GM18861 (cell line): ENCODE data around the gene CDKN2B-AS1.

Experiments
- ATAC-seq: cut with Tn5 transposase; IDR thresholded peaks from one replicate; pipeline ENCODE4 v1.9.1; 2021; ENCODE audit not compliant: unreplicated experiment

Gene CDKN2B-AS1

GRCh38 chr9:22148528-22148875, 153.9 kb downstream of the CDKN2B-AS1 start:
- no peak for ATAC-seq

- ATAC-seq: no peak
Measured at GRCh38 chr9:22148876-22149637, 154.5 kb downstream of the CDKN2B-AS1 start.

- no peak for ATAC-seq
Measured at GRCh38 chr9:22154064-22154463, 159.5 kb downstream of the CDKN2B-AS1 start.

- no peak for ATAC-seq
Measured at GRCh38 chr9:22156586-22156985, 162.0 kb downstream of the CDKN2B-AS1 start.

GRCh38 chr9:22157276-22157675, 162.7 kb downstream of the CDKN2B-AS1 start:
- ATAC-seq: no peak

- ATAC-seq: no peak
Measured at GRCh38 chr9:22157828-22158227, 163.2 kb downstream of the CDKN2B-AS1 start.

- no peak for ATAC-seq
Measured at GRCh38 chr9:22158271-22158670, 163.7 kb downstream of the CDKN2B-AS1 start.

GRCh38 chr9:22158927-22159346, 164.3 kb downstream of the CDKN2B-AS1 start:
- ATAC-seq: no peak

- ATAC-seq: no peak
Measured at GRCh38 chr9:22159586-22159985, 165.0 kb downstream of the CDKN2B-AS1 start.

GRCh38 chr9:22160221-22160620, 165.6 kb downstream of the CDKN2B-AS1 start:
- no peak for ATAC-seq

GRCh38 chr9:22165144-22165543, 170.6 kb downstream of the CDKN2B-AS1 start:
- no peak for ATAC-seq

- ATAC-seq: no peak
Measured at GRCh38 chr9:22169243-22169642, 174.7 kb downstream of the CDKN2B-AS1 start.

- no peak for ATAC-seq
Measured at GRCh38 chr9:22169727-22170503, 175.3 kb downstream of the CDKN2B-AS1 start.
